Activated naive CD8-positive, alpha-beta T cell treated with anti-CD3 and anti-CD28 coated beads, Interleukin-2, amount 50 U/mL, for 24 hours (primary cell): ENCODE data around the gene HMGN2.

Experiments used
- ATAC-seq: fragments of 150-1000 bp; cut with Tn5 transposase; one replicate; pipeline ENCODE4 v1.10.0; 2021
- DNase-seq: peaks from one replicate; pipeline ENCODE4 v3.0.0; 2021
- H3K27ac Mint-ChIP-seq: one replicate; pipeline ENCODE4 v1.8.0; 2021; ENCODE audit warnings: mild to moderate bottlenecking, mixed read lengths
- H3K27me3 Mint-ChIP-seq: one replicate; pipeline ENCODE4 v1.8.0; 2021; ENCODE audit warnings: mixed read lengths
- H3K36me3 Mint-ChIP-seq: one replicate; pipeline ENCODE4 v1.8.0; 2021; ENCODE audit warnings: low read depth, mixed read lengths
- H3K4me1 Mint-ChIP-seq: one replicate; pipeline ENCODE4 v1.8.0; 2021; ENCODE audit warnings: mixed read lengths
- H3K4me3 Mint-ChIP-seq: one replicate; pipeline ENCODE4 v1.8.0; 2021; ENCODE audit warnings: mild to moderate bottlenecking, moderate library complexity, mixed read lengths
- H3K9me3 Mint-ChIP-seq: one replicate; pipeline ENCODE4 v1.8.0; 2021; ENCODE audit warnings: mixed read lengths

Gene HMGN2

GRCh38 chr1:26470878-26471497, 1.3 kb upstream of the HMGN2 start:
- peaks cover 38% of the 10 kb centered on the region for H3K4me1 Mint-ChIP-seq
- H3K27ac Mint-ChIP-seq, result peak overlapping the region; percentile 20
- H3K36me3 Mint-ChIP-seq, result peaks cover 35% of the 10 kb centered on the region
- peak overlapping the region; percentile 85 for H3K4me3 Mint-ChIP-seq
- no peaks in the 10 kb centered on the region for H3K9me3 Mint-ChIP-seq
- DNase-seq (no peak), ATAC-seq (no peak)
- H3K27me3 Mint-ChIP-seq, result no peaks in the 10 kb centered on the region

GRCh38 chr1:26471498-26472319, 531 bp upstream of the HMGN2 start:
- Mint-ChIP-seq H3K36me3 (peaks cover 42% of the 10 kb centered on the region), H3K27ac (peak overlapping the region; percentile 91), H3K9me3 (no peaks in the 10 kb centered on the region), H3K27me3 (no peaks in the 10 kb centered on the region), H3K4me1 (peaks cover 45% of the 10 kb centered on the region), H3K4me3 (peak overlapping the region; percentile 85)
- DNase-seq (peak; percentile 47), ATAC-seq (peak; percentile 29)

- H3K4me3 Mint-ChIP-seq, result peak overlapping the region; percentile 91
- peaks cover 49% of the 10 kb centered on the region for H3K36me3 Mint-ChIP-seq
- peak; percentile 98 for DNase-seq
- H3K27me3 Mint-ChIP-seq, result no peaks in the 10 kb centered on the region
- ATAC-seq, result peak; percentile 64
- H3K9me3 Mint-ChIP-seq, result no peaks in the 10 kb centered on the region
- peaks cover 47% of the 10 kb centered on the region for H3K4me1 Mint-ChIP-seq
- H3K27ac Mint-ChIP-seq, result peak overlapping the region; percentile 86
Observed at GRCh38 chr1:26472901-26473845, 933 bp downstream of the HMGN2 start.

GRCh38 chr1:26474818-26475217, 2.6 kb downstream of the HMGN2 start:
- Mint-ChIP-seq H3K27ac (peak overlapping the region; percentile 84), H3K4me3 (peak overlapping the region; percentile 91), H3K36me3 (peaks cover 48% of the 10 kb centered on the region), H3K4me1 (peaks cover 47% of the 10 kb centered on the region), H3K9me3 (no peaks in the 10 kb centered on the region), H3K27me3 (no peaks in the 10 kb centered on the region)
- ATAC-seq, result no peak
- no peak for DNase-seq

GRCh38 chr1:26475989-26476388, 3.7 kb downstream of the HMGN2 start:
- ATAC-seq (no peak), DNase-seq (no peak)
- H3K36me3 Mint-ChIP-seq, result peaks cover 48% of the 10 kb centered on the region
- no peaks in the 10 kb centered on the region for H3K27me3 Mint-ChIP-seq
- no peaks in the 10 kb centered on the region for H3K9me3 Mint-ChIP-seq
- peak overlapping the region; percentile 82 for H3K27ac Mint-ChIP-seq
- H3K4me1 Mint-ChIP-seq, result peaks cover 41% of the 10 kb centered on the region
- peak overlapping the region; percentile 37 for H3K4me3 Mint-ChIP-seq

- Mint-ChIP-seq H3K27me3 (no peaks in the 10 kb centered on the region), H3K4me3 (no peak overlapping the region), H3K4me1 (peaks cover 33% of the 10 kb centered on the region), H3K9me3 (no peaks in the 10 kb centered on the region), H3K27ac (peak overlapping the region; percentile 82), H3K36me3 (peaks cover 48% of the 10 kb centered on the region)
- no peak for DNase-seq
- ATAC-seq, result no peak
Observed at GRCh38 chr1:26476958-26477357, 4.7 kb downstream of the HMGN2 start.

GRCh38 chr1:26477446-26478152, 5.4 kb downstream of the HMGN2 start:
- Mint-ChIP-seq H3K36me3 (peaks cover 48% of the 10 kb centered on the region), H3K27ac (peak overlapping the region; percentile 82), H3K4me3 (no peak overlapping the region), H3K4me1 (peaks cover 36% of the 10 kb centered on the region), H3K27me3 (no peaks in the 10 kb centered on the region), H3K9me3 (no peaks in the 10 kb centered on the region)
- no peak for DNase-seq
- no peak for ATAC-seq

- Mint-ChIP-seq H3K27ac (no peak overlapping the region), H3K36me3 (peaks cover 46% of the 10 kb centered on the region), H3K27me3 (no peaks in the 10 kb centered on the region)
Observed at GRCh38 chr1:26478159-26478558, 5.9 kb downstream of the HMGN2 start.

GRCh38 chr1:26478988-26479387, 6.7 kb downstream of the HMGN2 start:
- H3K9me3 Mint-ChIP-seq, result no peaks in the 10 kb centered on the region
- peak overlapping the region; percentile 38 for H3K27ac Mint-ChIP-seq
- peaks cover 37% of the 10 kb centered on the region for H3K4me1 Mint-ChIP-seq
- DNase-seq, result no peak
- ATAC-seq, result no peak
- peaks cover 38% of the 10 kb centered on the region for H3K36me3 Mint-ChIP-seq
- H3K27me3 Mint-ChIP-seq, result no peaks in the 10 kb centered on the region
- no peak overlapping the region for H3K4me3 Mint-ChIP-seq

More at GRCh38 chr1:26478159-26478558, 5.9 kb downstream of the HMGN2 start:
- peaks cover 40% of the 10 kb centered on the region for H3K4me1 Mint-ChIP-seq
- ATAC-seq (no peak), DNase-seq (no peak)
- H3K4me3 Mint-ChIP-seq, result no peak overlapping the region
- no peaks in the 10 kb centered on the region for H3K9me3 Mint-ChIP-seq

GRCh38 chr1:26482921-26483320, 10.7 kb downstream of the HMGN2 start:
- no peak for DNase-seq
- H3K4me3 Mint-ChIP-seq, result no peak overlapping the region
- H3K27ac Mint-ChIP-seq, result peak overlapping the region; percentile 68
- H3K4me1 Mint-ChIP-seq, result peaks cover 16% of the 10 kb centered on the region
- ATAC-seq, result peak; percentile 50
- no peaks in the 10 kb centered on the region for H3K9me3 Mint-ChIP-seq
- H3K27me3 Mint-ChIP-seq, result no peaks in the 10 kb centered on the region
- peaks cover 7% of the 10 kb centered on the region for H3K36me3 Mint-ChIP-seq

GRCh38 chr1:26483980-26484379, 11.7 kb downstream of the HMGN2 start:
- no peak overlapping the region for H3K4me3 Mint-ChIP-seq
- no peaks in the 10 kb centered on the region for H3K27me3 Mint-ChIP-seq
- DNase-seq, result no peak
- H3K27ac Mint-ChIP-seq, result peak overlapping the region; percentile 77
- peaks cover 16% of the 10 kb centered on the region for H3K4me1 Mint-ChIP-seq
- no peaks in the 10 kb centered on the region for H3K9me3 Mint-ChIP-seq
- peaks cover 3% of the 10 kb centered on the region for H3K36me3 Mint-ChIP-seq
- ATAC-seq, result no peak

GRCh38 chr1:26490155-26490554, 17.9 kb downstream of the HMGN2 start:
- H3K9me3 Mint-ChIP-seq, result no peaks in the 10 kb centered on the region
- no peaks in the 10 kb centered on the region for H3K36me3 Mint-ChIP-seq
- no peak for DNase-seq
- no peak for ATAC-seq
- H3K27me3 Mint-ChIP-seq, result no peaks in the 10 kb centered on the region
- H3K4me3 Mint-ChIP-seq, result no peak overlapping the region
- no peak overlapping the region for H3K27ac Mint-ChIP-seq
- no peaks in the 10 kb centered on the region for H3K4me1 Mint-ChIP-seq

- no peak overlapping the region for H3K4me3 Mint-ChIP-seq
- DNase-seq, result no peak
- no peaks in the 10 kb centered on the region for H3K9me3 Mint-ChIP-seq
- no peaks in the 10 kb centered on the region for H3K27me3 Mint-ChIP-seq
- no peak for ATAC-seq
- H3K36me3 Mint-ChIP-seq, result peaks cover 2% of the 10 kb centered on the region
- no peak overlapping the region for H3K27ac Mint-ChIP-seq
- no peaks in the 10 kb centered on the region for H3K4me1 Mint-ChIP-seq
Observed at GRCh38 chr1:26493267-26493666, 21.0 kb downstream of the HMGN2 start.

- H3K27me3 Mint-ChIP-seq, result no peaks in the 10 kb centered on the region
Observed at GRCh38 chr1:26493938-26494337, 21.7 kb downstream of the HMGN2 start.

More at GRCh38 chr1:26493938-26494337, 21.7 kb downstream of the HMGN2 start:
- DNase-seq, result no peak
- no peak overlapping the region for H3K4me3 Mint-ChIP-seq
- peaks cover 4% of the 10 kb centered on the region for H3K4me1 Mint-ChIP-seq
- ATAC-seq, result no peak
- no peak overlapping the region for H3K27ac Mint-ChIP-seq
- no peaks in the 10 kb centered on the region for H3K9me3 Mint-ChIP-seq
- peaks cover 4% of the 10 kb centered on the region for H3K36me3 Mint-ChIP-seq
